MCF 10A (cell line): ENCODE measurements around the gene MTHFS. TPM values are rescaled to one million over a fixed set of nuclear protein-coding genes. Genes with fewer than 3 reads are reported as not detected.

Experiments
- BruUV-seq: library from RNA; stranded (reverse); fragments of 400-500 nt; replicated peaks from 2 replicates; lab custom pipeline; 2021; lab: Mats Ljungman, UMichigan
- CTCF ChIA-PET: fragments of 300-600 bp; sonication (Branson Sonifier 250); formaldehyde crosslinking; extraction: SDS; loops from one replicate; lab custom pipeline; 2021; ENCODE audit warnings: antibody characterized with exemption, inconsistent platforms; lab: Yijun Ruan, JAX
- POLR2A ChIA-PET: fragments of 300-600, 350-650 bp; sonication (Branson Sonifier 250); formaldehyde crosslinking; extraction: SDS; loops from one replicate; lab custom pipeline; 2020; ENCODE audit warnings: antibody characterized with exemption, inconsistent platforms; lab: Yijun Ruan, JAX
- DNase-seq: peaks from one replicate; pipeline ENCODE4 v3.0.0-alpha.2; 2018; ENCODE audit not compliant: unreplicated experiment
- H3K27ac Mint-ChIP-seq: one replicate; pipeline ENCODE4 v1.8.0; 2022; ENCODE audit warnings: mild to moderate bottlenecking, low read depth, mixed read lengths; ENCODE audit not compliant: unreplicated experiment
- H3K27me3 Mint-ChIP-seq: one replicate; pipeline ENCODE4 v1.8.0; 2022; ENCODE audit warnings: mixed read lengths; ENCODE audit not compliant: insufficient read depth, unreplicated experiment
- H3K36me3 Mint-ChIP-seq: one replicate; pipeline ENCODE4 v1.8.0; 2022; ENCODE audit warnings: mild to moderate bottlenecking, moderate library complexity, mixed read lengths; ENCODE audit not compliant: insufficient read depth, unreplicated experiment
- H3K4me1 Mint-ChIP-seq: one replicate; pipeline ENCODE4 v1.8.0; 2022; ENCODE audit warnings: mixed read lengths; ENCODE audit not compliant: insufficient read depth, unreplicated experiment
- H3K4me3 Mint-ChIP-seq: one replicate; pipeline ENCODE4 v1.8.0; 2022; ENCODE audit warnings: mild to moderate bottlenecking, moderate library complexity, mixed read lengths; ENCODE audit not compliant: unreplicated experiment
- H3K9me3 Mint-ChIP-seq: one replicate; pipeline ENCODE4 v1.8.0; 2022; ENCODE audit warnings: mixed read lengths; ENCODE audit not compliant: unreplicated experiment
- CTCF ChIP-seq: fragments of 200-600 bp; IDR thresholded peaks from one replicate; pipeline ENCODE4 v1.8.0; 2022; ENCODE audit warnings: antibody characterized with exemption, mild to moderate bottlenecking; ENCODE audit not compliant: unreplicated experiment
- intact Hi-C: fragments of 100-400 bp; cut with micrococcal nuclease; formaldehyde crosslinking; loops from 2 replicates; pipeline ENCODE4 v1.14.1; 2022
- total RNA-seq: library from RNA; stranded (reverse); gene quantifications from 2 replicates; pipeline ENCODE4 v1.2.3, GENCODE V29; 2022

Gene MTHFS
- total RNA-seq, 1 experiment from 2014 or later: 34.5 TPM

GRCh38 chr15:79824136-79824701 lies 72.6 kb downstream of the MTHFS start:
- no peak for DNase-seq
- H3K27me3 Mint-ChIP-seq: no peaks in the 10 kb centered on the region
- H3K36me3 Mint-ChIP-seq: no peaks in the 10 kb centered on the region
- POLR2A ChIA-PET: no interaction called here
- H3K27ac Mint-ChIP-seq: no peak overlapping the region
- intact Hi-C loops: no loop called here
- CTCF ChIA-PET: no interaction called here
- no peak overlapping the region for H3K4me3 Mint-ChIP-seq
- BruUV-seq: no TSS peak
- H3K9me3 Mint-ChIP-seq: peaks cover 17% of the 10 kb centered on the region
- H3K4me1 Mint-ChIP-seq: no peaks in the 10 kb centered on the region
- TF ChIP-seq CTCF: no peak

GRCh38 chr15:79820820-79821219 lies 76.0 kb downstream of the MTHFS start:
- DNase-seq: no peak
- Mint-ChIP-seq H3K36me3 (no peaks in the 10 kb centered on the region), H3K9me3 (peaks cover 17% of the 10 kb centered on the region), H3K4me1 (no peaks in the 10 kb centered on the region), H3K27me3 (no peaks in the 10 kb centered on the region), H3K4me3 (no peak overlapping the region), H3K27ac (no peak overlapping the region)
- no TSS peak for BruUV-seq
- POLR2A ChIA-PET: no interaction called here
- intact Hi-C loops: no loop called here
- CTCF ChIA-PET: no interaction called here
- TF ChIP-seq CTCF: no peak

- Mint-ChIP-seq H3K4me3 (no peak overlapping the region), H3K4me1 (no peaks in the 10 kb centered on the region), H3K36me3 (no peaks in the 10 kb centered on the region), H3K27me3 (no peaks in the 10 kb centered on the region), H3K9me3 (peaks cover 17% of the 10 kb centered on the region), H3K27ac (no peak overlapping the region)
- intact Hi-C loops: no loop called here
- DNase-seq: no peak
- CTCF ChIA-PET: no interaction called here
- POLR2A ChIA-PET: no interaction called here
- no TSS peak for BruUV-seq
- no peak for TF ChIP-seq CTCF
Measured at GRCh38 chr15:79820176-79820575, 76.6 kb downstream of the MTHFS start.

GRCh38 chr15:79816571-79816970 lies 80.2 kb downstream of the MTHFS start:
- no peak overlapping the region for H3K27ac Mint-ChIP-seq

More at GRCh38 chr15:79816571-79816970, 80.2 kb downstream of the MTHFS start:
- CTCF ChIA-PET: no interaction called here
- peaks cover 17% of the 10 kb centered on the region for H3K9me3 Mint-ChIP-seq
- POLR2A ChIA-PET: interaction anchor here (0.6 kb wide), 1 partner anchor 187 kb away, joined by 3 read pairs; no protein-coding TSS in a partner anchor
- intact Hi-C loops: no loop called here
- no peak overlapping the region for H3K4me3 Mint-ChIP-seq
- H3K27me3 Mint-ChIP-seq: no peaks in the 10 kb centered on the region
- peaks cover 16% of the 10 kb centered on the region for H3K4me1 Mint-ChIP-seq
- BruUV-seq: no TSS peak
- DNase-seq: no peak
- no peaks in the 10 kb centered on the region for H3K36me3 Mint-ChIP-seq
- no peak for TF ChIP-seq CTCF
